ENCODE results near the gene ITGB5. TPM values are rescaled to one million over a fixed set of nuclear protein-coding genes. Genes with fewer than 3 reads are reported as not detected.

The ITGB5 gene
- polyA plus RNA-seq, 2 of the 4 experiments (the other 2 are of a cell fraction), result 201 to 260 TPM

- no peak overlapping the region for H3K4me2 ChIP-seq
- 95% methylated on average over 5 of the region's 5 CpGs for WGBS (ENCODE audit: missing lambda C conversion rate)
- no peak for FAIRE-seq
- DNase-seq (ENCODE audit: low read depth in 1 of 2, low spot score in 1 of 2), result no peak
- H3K9me3 ChIP-seq, result no peaks in the 10 kb centered on the region
- peak overlapping the region in 1 of 2 experiments; percentile 82; a peak in 1 of 6 replicates for H3K27ac ChIP-seq
- CTCF ChIA-PET, result interaction anchor here (0.5 to 13.7 kb wide), 8 partner anchors 9 to 217 kb away, joined by 3 to 205 read pairs (median 6); no protein-coding TSS in a partner anchor
- H3K4me1 ChIP-seq, result peaks cover 53% of the 10 kb centered on the region
- H3K4me3 ChIP-seq, result no peak overlapping the region
- ATAC-seq, result no peak
- TF ChIP-seq EHMT2 (IDR thresholded peaks at IDR 0.05; ENCODE audit: low read depth), result no peak
- no peak for TF ChIP-seq EHF (CRISPR knock-in tag; IDR thresholded peaks at IDR 0.05)
- no peak for TF ChIP-seq CHD2 (IDR thresholded peaks at IDR 0.05; ENCODE audit: low read length, partially characterized antibody)
- TF ChIP-seq ATOH8 (CRISPR knock-in tag; IDR thresholded peaks at IDR 0.05; ENCODE audit: low read depth), result no peak
- no peak for TF ChIP-seq FOSB (CRISPR knock-in tag; IDR thresholded peaks at IDR 0.05)
- no peak for TF ChIP-seq MYC (IDR thresholded peaks at IDR 0.05; ENCODE audit: borderline replicate concordance, low read length)
- no peak for TF ChIP-seq RARB (CRISPR knock-in tag; IDR thresholded peaks at IDR 0.05)
- TF ChIP-seq BCL3 (IDR thresholded peaks at IDR 0.05), result no peak
- TF ChIP-seq HOXB13 (CRISPR knock-in tag; IDR thresholded peaks at IDR 0.05; ENCODE audit: low read depth), result no peak
- no peak for TF ChIP-seq CBX2 (IDR thresholded peaks at IDR 0.05; ENCODE audit: borderline replicate concordance, low read depth)
- TF ChIP-seq FOXS1 (CRISPR knock-in tag; IDR thresholded peaks at IDR 0.05), result no peak
- no peak for TF ChIP-seq CHD4 (IDR thresholded peaks at IDR 0.05; ENCODE audit: borderline replicate concordance)
- TF ChIP-seq JUNB (IDR thresholded peaks at IDR 0.05), result no peak
- no peak for TF ChIP-seq MAZ (IDR thresholded peaks at IDR 0.05; ENCODE audit: borderline replicate concordance, low read depth, low read length)
- TF ChIP-seq ZNF302 (CRISPR knock-in tag; IDR thresholded peaks at IDR 0.05), result no peak
- TF ChIP-seq USF2 (IDR thresholded peaks at IDR 0.05), result no peak
- no peak for TF ChIP-seq MAFK (IDR thresholded peaks at IDR 0.05; ENCODE audit: partially characterized antibody)
- no peak for TF ChIP-seq HEYL (CRISPR knock-in tag; IDR thresholded peaks at IDR 0.05)
- no peak for TF ChIP-seq POLR2AphosphoS2 (conservative IDR thresholded peaks at IDR 0.05; ENCODE audit: low read length)
- POLR2A ChIA-PET, result no interaction called here
Measured at GRCh38 chr3:124777762-124778470, 109.2 kb downstream of the ITGB5 start.

- CTCF ChIA-PET, result interaction anchor here (1.5 to 13.7 kb wide), 5 partner anchors 10 to 127 kb away, joined by 5 to 205 read pairs (median 21); no protein-coding TSS in a partner anchor
- no peak for ATAC-seq
- H3K4me1 ChIP-seq, result peaks cover 58% of the 10 kb centered on the region
- DNase-seq (ENCODE audit: low read depth in 1 of 2, low spot score in 1 of 2), result no peak
- WGBS (ENCODE audit: missing lambda C conversion rate), result 84% methylated on average over 5 of the region's 5 CpGs
- no peak for TF ChIP-seq NFE2L2 (conservative IDR thresholded peaks at IDR 0.05; ENCODE audit: low read length)
- no peak for TF ChIP-seq CHD2 (IDR thresholded peaks at IDR 0.05; ENCODE audit: low read length, partially characterized antibody)
- TF ChIP-seq HES2 (IDR thresholded peaks at IDR 0.05), result no peak
- no peak for TF ChIP-seq ZNF302 (CRISPR knock-in tag; IDR thresholded peaks at IDR 0.05)
- TF ChIP-seq TFCP2L1 (CRISPR knock-in tag; IDR thresholded peaks at IDR 0.05), result no peak
- TF ChIP-seq MAFK (IDR thresholded peaks at IDR 0.05; ENCODE audit: partially characterized antibody), result no peak
- no peak for TF ChIP-seq RFX5 (IDR thresholded peaks at IDR 0.05)
- TF ChIP-seq BCL3 (IDR thresholded peaks at IDR 0.05), result no peak
- TF ChIP-seq SMC3 (IDR thresholded peaks at IDR 0.05), result no peak
- peak overlapping the region in 1 of 2 experiments; percentile 82; a peak in 2 of 6 replicates for H3K27ac ChIP-seq
- no peak overlapping the region for H3K4me3 ChIP-seq
- H3K9me3 ChIP-seq, result no peaks in the 10 kb centered on the region
- POLR2A ChIA-PET, result no interaction called here
- H3K4me2 ChIP-seq, result no peak overlapping the region
- FAIRE-seq, result no peak
Measured at GRCh38 chr3:124776856-124777255, 110.3 kb downstream of the ITGB5 start.
